A673 (cell line): ENCODE data around the gene ARID5B.

Experiments used
- EZH2 ChIP-seq: fragments of 200-600 bp; sonication (generic); IDR thresholded peaks from 2 replicates; pipeline ENCODE4 v1.6.1; 2017; ENCODE audit warnings: borderline replicate concordance, low read depth, mild to moderate bottlenecking, mixed read lengths, antibody characterized with exemption, low read length; ENCODE audit not compliant: poor library complexity, severe bottlenecking
- TF ChIP-seq, protein P1 (sequence below): fragments of 300-800, 200-600 bp; sonication (generic); conservative IDR thresholded peaks from 2 replicates; pipeline ENCODE4 v1.5.1; 2017; ENCODE audit warnings: low read depth, mild to moderate bottlenecking, antibody characterized with exemption, low read length, moderate library complexity, mixed read lengths

DNA sequence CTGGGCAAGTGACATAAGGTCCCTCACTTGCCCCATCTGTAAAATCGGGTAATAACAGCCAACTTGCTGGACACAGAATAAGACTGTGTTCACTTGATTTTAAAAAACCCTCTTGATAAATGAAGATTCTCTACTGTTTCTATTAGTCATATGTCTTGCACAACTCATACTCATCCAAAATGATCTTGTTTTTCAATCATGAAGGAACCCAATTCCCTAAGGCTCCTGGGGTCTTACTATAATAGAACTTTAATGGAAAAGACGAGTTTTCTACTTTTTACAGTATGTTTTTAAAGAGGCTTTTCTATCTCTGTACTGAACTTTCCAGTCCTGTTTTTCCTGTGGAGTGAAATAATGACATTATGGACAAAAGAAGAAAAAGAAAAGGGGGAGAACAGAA is 103.8 kb downstream of the ARID5B start:
- TF ChIP-seq, protein P1, sequence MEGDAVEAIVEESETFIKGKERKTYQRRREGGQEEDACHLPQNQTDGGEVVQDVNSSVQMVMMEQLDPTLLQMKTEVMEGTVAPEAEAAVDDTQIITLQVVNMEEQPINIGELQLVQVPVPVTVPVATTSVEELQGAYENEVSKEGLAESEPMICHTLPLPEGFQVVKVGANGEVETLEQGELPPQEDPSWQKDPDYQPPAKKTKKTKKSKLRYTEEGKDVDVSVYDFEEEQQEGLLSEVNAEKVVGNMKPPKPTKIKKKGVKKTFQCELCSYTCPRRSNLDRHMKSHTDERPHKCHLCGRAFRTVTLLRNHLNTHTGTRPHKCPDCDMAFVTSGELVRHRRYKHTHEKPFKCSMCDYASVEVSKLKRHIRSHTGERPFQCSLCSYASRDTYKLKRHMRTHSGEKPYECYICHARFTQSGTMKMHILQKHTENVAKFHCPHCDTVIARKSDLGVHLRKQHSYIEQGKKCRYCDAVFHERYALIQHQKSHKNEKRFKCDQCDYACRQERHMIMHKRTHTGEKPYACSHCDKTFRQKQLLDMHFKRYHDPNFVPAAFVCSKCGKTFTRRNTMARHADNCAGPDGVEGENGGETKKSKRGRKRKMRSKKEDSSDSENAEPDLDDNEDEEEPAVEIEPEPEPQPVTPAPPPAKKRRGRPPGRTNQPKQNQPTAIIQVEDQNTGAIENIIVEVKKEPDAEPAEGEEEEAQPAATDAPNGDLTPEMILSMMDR = no peak
- TF ChIP-seq EZH2 = no peak
